HT1080 (cell line): ENCODE measurements around the gene DOCK1. TPM values are rescaled to one million over a fixed set of nuclear protein-coding genes. Genes with fewer than 3 reads are reported as not detected.
A peak's percentile ranks its signal among the peaks of the same experiment; 100 is the strongest.

Experiments used
- DNase-seq: peaks from one replicate; pipeline ENCODE4 v3.0.0-alpha.2; 2015; ENCODE audit warnings: low read depth
- total RNA-seq: library from RNA; depleted of rRNA; stranded (reverse); fragments of >200 nt; shearing (Covaris generic); gene quantifications from 2 replicates; pipeline ENCODE4 v1.2.3, GENCODE V29; 2014

Gene DOCK1
- total RNA-seq, 1 experiment from 2014 or later, result 28.6 TPM

GRCh38 chr10:127033216-127034033 lies 128.2 kb downstream of the DOCK1 start:
- DNase-seq, result no peak

- DNase-seq, result no peak
These were observed 128.9 kb downstream of the DOCK1 start for GRCh38 chr10:127034034-127034633.

DNA sequence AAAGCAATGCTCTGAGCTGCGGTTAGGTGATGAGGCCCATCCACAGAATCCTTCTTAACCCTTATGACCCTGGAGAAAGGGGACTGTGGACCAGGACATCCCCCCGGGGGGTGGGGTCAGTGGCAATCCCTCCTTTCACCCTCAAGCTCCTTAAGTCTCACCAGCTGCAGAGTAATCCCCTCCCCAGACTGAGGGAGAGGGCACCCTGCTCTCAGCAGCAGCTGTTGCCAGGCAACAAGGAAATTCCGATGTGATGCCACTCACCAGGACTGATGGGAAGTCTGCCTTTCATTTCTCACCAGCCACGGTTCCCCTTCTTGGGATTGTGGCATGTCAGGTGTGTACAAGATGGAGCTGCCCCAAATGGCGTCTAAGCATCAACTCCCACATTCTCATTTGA lies 129.6 kb downstream of the DOCK1 start:
- no peak for DNase-seq

- DNase-seq, result no peak
These were observed 130.6 kb downstream of the DOCK1 start for GRCh38 chr10:127035827-127036226.

- no peak for DNase-seq
These were observed 131.8 kb downstream of the DOCK1 start for GRCh38 chr10:127036987-127037386.

DNA sequence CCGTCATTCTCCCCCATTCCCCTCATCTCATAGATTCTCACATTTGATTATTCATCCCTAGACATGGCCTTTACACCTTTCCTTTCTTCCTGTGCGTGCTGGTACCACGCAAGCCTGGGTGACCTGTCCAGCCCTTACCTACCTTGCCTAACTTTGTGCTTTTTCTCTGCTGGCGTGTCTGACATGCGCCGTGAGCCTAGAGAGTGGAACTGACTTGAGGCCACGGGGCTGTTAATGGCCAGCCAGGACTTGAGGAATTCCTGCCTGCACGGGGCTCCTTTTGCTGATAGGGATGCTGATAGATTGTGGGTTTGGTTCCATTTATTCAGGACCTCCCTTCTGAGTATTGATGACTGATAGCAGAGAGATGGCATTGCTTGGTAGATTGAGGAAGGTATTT lies 134.2 kb downstream of the DOCK1 start:
- no peak for DNase-seq

- no peak for DNase-seq
These were observed 135.5 kb downstream of the DOCK1 start for GRCh38 chr10:127040756-127041155.

- DNase-seq, result peak; percentile 78
These were observed 136.3 kb downstream of the DOCK1 start for GRCh38 chr10:127041552-127041951.

- no peak for DNase-seq
These were observed 138.1 kb downstream of the DOCK1 start for GRCh38 chr10:127043301-127043700.

- no peak for DNase-seq
These were observed 139.0 kb downstream of the DOCK1 start for GRCh38 chr10:127044186-127044585.

GRCh38 chr10:127046975-127047877 lies 142.0 kb downstream of the DOCK1 start:
- DNase-seq, result no peak

- no peak for DNase-seq
These were observed 142.6 kb downstream of the DOCK1 start for GRCh38 chr10:127047878-127048238.

- no peak for DNase-seq
These were observed 143.4 kb downstream of the DOCK1 start for GRCh38 chr10:127048630-127049029.

- DNase-seq, result no peak
These were observed 146.8 kb downstream of the DOCK1 start for GRCh38 chr10:127052001-127052400.

GRCh38 chr10:127055263-127055662 lies 150.0 kb downstream of the DOCK1 start:
- DNase-seq, result no peak

GRCh38 chr10:127059314-127059713 lies 154.1 kb downstream of the DOCK1 start:
- DNase-seq, result no peak

- no peak for DNase-seq
These were observed 158.5 kb downstream of the DOCK1 start for GRCh38 chr10:127063762-127064161.

DNA sequence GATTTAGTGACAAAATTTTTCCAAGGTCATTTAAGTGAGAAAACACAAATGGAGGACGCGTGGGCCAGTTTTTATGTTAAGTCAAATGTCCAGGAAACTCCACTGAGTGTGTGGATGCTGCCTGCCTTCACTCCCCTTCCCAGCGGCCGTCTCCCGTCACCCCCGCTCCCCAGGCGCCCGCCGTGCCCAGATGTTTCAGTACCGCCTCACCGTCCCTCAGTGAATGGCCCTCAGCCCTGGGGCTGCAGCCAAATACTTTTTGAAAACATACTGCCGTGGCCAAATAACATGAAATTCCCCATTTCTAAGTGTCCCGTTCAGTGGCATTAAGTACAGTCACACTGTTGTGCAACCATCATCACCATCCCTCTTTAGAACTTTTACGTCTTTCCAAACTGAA lies 159.2 kb downstream of the DOCK1 start:
- no peak for DNase-seq

- DNase-seq, result no peak
These were observed 162.4 kb downstream of the DOCK1 start for GRCh38 chr10:127067542-127068194.

- DNase-seq, result no peak
These were observed 163.3 kb downstream of the DOCK1 start for GRCh38 chr10:127068485-127068884.

DNA sequence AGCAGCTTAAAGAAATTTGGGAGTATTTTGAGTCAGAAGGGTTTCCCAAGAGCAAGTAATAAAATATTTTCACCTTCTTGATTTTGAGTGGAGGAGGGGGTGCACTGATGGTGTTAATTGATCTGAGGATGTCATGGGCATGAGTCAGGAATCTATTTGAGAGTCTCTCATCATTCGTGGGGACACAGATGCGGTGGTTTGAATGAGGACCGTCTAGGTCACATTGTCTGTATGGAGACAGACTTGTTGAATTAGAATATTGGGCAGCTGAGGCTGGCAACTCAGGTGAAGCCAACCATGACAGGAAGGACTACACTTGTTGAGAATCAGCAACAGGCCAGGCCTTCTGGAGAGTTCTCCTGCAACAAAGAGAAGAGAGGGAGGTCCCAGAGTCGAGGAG lies 164.2 kb downstream of the DOCK1 start:
- no peak for DNase-seq

GRCh38 chr10:127071126-127071525 lies 165.9 kb downstream of the DOCK1 start:
- DNase-seq, result no peak
